Endothelial cell of umbilical vein (primary cell): ENCODE measurements around the gene ACER2. TPM values are rescaled to one million over a fixed set of nuclear protein-coding genes. Genes with fewer than 3 reads are reported as not detected.

ENCODE experiments used
- BruUV-seq: library from RNA; stranded (reverse); fragments of 400-500 nt; replicated peaks from 2 replicates; lab custom pipeline; 2021; lab: Mats Ljungman, UMichigan
- CTCF ChIA-PET: fragments of 300-600, 350-600 bp; sonication (Branson Sonifier 250); formaldehyde crosslinking; loops from one replicate; lab custom pipeline; 2021; ENCODE audit warnings: antibody characterized with exemption, inconsistent platforms; lab: Charles Lee
- POLR2A ChIA-PET: fragments of 300-600, 350-600 bp; sonication (Branson Sonifier 250); formaldehyde crosslinking; loops from one replicate; lab custom pipeline; 2021; ENCODE audit warnings: antibody characterized with exemption, inconsistent platforms; lab: Charles Lee
- DNase-seq: peaks from one replicate; pipeline ENCODE4 v3.0.0-alpha.2; 2011; ENCODE audit warnings: low read depth, low spot score
- FAIRE-seq: peaks from 2 replicates; lab custom pipeline; 2011; peaks lifted over from hg19 to GRCh38; lab: Jason Lieb, UNC
- H2AFZ ChIP-seq: 2 replicates; pipeline ENCODE4 v1.6.0; 2012; ENCODE audit warnings: low read depth, low read length, control low read depth, inconsistent platforms
- H3K27ac ChIP-seq: 2 replicates; pipeline ENCODE4 v1.5.1; 2011; ENCODE audit warnings: low read depth, mild to moderate bottlenecking, control low read depth, low read length, moderate library complexity; ENCODE audit not compliant: insufficient read depth
- H3K27me3 ChIP-seq, 2 experiments: 2 replicates each; pipeline versions ENCODE4 v1.6.0 to v1.6.1; 2011; ENCODE audit warnings: low read length in 2 of 2, mixed read lengths in 1 of 2; ENCODE audit not compliant: control insufficient read depth in 2 of 2, insufficient read depth in 2 of 2
- H3K36me3 ChIP-seq, 2 experiments: 2 replicates in 1 of 2; 3 replicates in 1 of 2; pipeline ENCODE4 v1.5.1; 2011; ENCODE audit warnings: low read length in 2 of 2, mild to moderate bottlenecking in 1 of 2, moderate library complexity in 1 of 2; ENCODE audit not compliant: control insufficient read depth in 2 of 2, insufficient read depth in 2 of 2; ENCODE audit errors: extremely low read depth in 1 of 2
- H3K4me1 ChIP-seq: 3 replicates; pipeline ENCODE4 v1.5.1; 2011; ENCODE audit warnings: mild to moderate bottlenecking, low read length; ENCODE audit not compliant: control insufficient read depth, insufficient read depth; ENCODE audit errors: extremely low read depth
- H3K4me2 ChIP-seq: 2 replicates; pipeline ENCODE4 v1.6.1; 2011; ENCODE audit warnings: low read length, control low read depth, mixed read lengths; ENCODE audit not compliant: insufficient read depth
- H3K4me3 ChIP-seq, 3 experiments: fragments of 200-600 bp in 1 of 3; sonication (generic), shearing (Covaris generic) in 1 of 3; replicated peaks in 1 of 3; 2 replicates each; pipeline ENCODE4 v1.5.1; 2011 to 2016; ENCODE audit warnings: control low read depth in 3 of 3, low read length in 3 of 3, mild to moderate bottlenecking in 2 of 3, inconsistent platforms in 1 of 3, low read depth in 1 of 3, moderate library complexity in 1 of 3; ENCODE audit not compliant: insufficient read depth in 1 of 3
- H3K79me2 ChIP-seq: 2 replicates; pipeline ENCODE4 v1.6.0; 2012; ENCODE audit warnings: low read length, inconsistent platforms; ENCODE audit not compliant: control insufficient read depth, insufficient read depth
- H3K9ac ChIP-seq: replicated peaks from 2 replicates; pipeline ENCODE3; 2011; ENCODE audit warnings: low read length, control low read depth; ENCODE audit not compliant: insufficient read depth; ENCODE audit errors: extremely low read depth
- H3K9me1 ChIP-seq: replicated peaks from 3 replicates; pipeline ENCODE4 v1.6.0; 2011; ENCODE audit warnings: mild to moderate bottlenecking, low read length; ENCODE audit not compliant: control insufficient read depth, insufficient read depth; ENCODE audit errors: extremely low read depth
- H3K9me3 ChIP-seq: replicated peaks from 2 replicates; pipeline ENCODE4 v1.5.1; 2012; ENCODE audit warnings: low read length, inconsistent platforms; ENCODE audit not compliant: control insufficient read depth, insufficient read depth
- H4K20me1 ChIP-seq: replicated peaks from 2 replicates; pipeline ENCODE3; 2011; ENCODE audit warnings: mild to moderate bottlenecking, low read length; ENCODE audit not compliant: control insufficient read depth, insufficient read depth; ENCODE audit errors: extremely low read depth
- CTCF ChIP-seq, 2 donors: IDR thresholded peaks; 1 replicate in 1 of 2; 2 replicates in 1 of 2; pipeline ENCODE4 v1.5.1; 2011; ENCODE audit warnings: low read length in 2 of 2, mild to moderate bottlenecking in 2 of 2, moderate library complexity in 2 of 2, control low read depth in 1 of 2, inconsistent platforms in 1 of 2, low read depth in 1 of 2; ENCODE audit not compliant: insufficient read depth in 1 of 2; ENCODE audit errors: extremely low read depth in 1 of 2
- EZH2 ChIP-seq: IDR thresholded peaks from 2 replicates; pipeline ENCODE4 v1.6.1; 2012; ENCODE audit warnings: borderline replicate concordance, low read depth, mild to moderate bottlenecking, moderate library complexity, low read length, inconsistent platforms; ENCODE audit not compliant: severe bottlenecking
- FOS ChIP-seq: IDR thresholded peaks from 2 replicates; pipeline ENCODE4 v1.6.1; 2011; ENCODE audit warnings: mild to moderate bottlenecking, low read length, moderate library complexity, borderline replicate concordance; ENCODE audit not compliant: insufficient read depth
- GATA2 ChIP-seq: IDR thresholded peaks from 2 replicates; pipeline ENCODE4 v1.7.0; 2011; ENCODE audit warnings: low read depth, mild to moderate bottlenecking, moderate library complexity, mixed read lengths, low read length; ENCODE audit not compliant: insufficient read length, insufficient read depth
- MAX ChIP-seq: IDR thresholded peaks from 2 replicates; pipeline ENCODE4 v1.6.1; 2011; ENCODE audit not compliant: insufficient read depth, insufficient read length
- MYC ChIP-seq: IDR thresholded peaks from one replicate; pipeline ENCODE4 v1.6.1; 2011; ENCODE audit warnings: mild to moderate bottlenecking, low read depth, low read length
- POLR2A ChIP-seq: IDR thresholded peaks from 2 replicates; pipeline ENCODE4 v1.6.1; 2012; ENCODE audit warnings: low read depth, mild to moderate bottlenecking, control low read depth, low read length
- POLR2AphosphoS5 ChIP-seq: IDR thresholded peaks from 2 replicates; pipeline ENCODE4 v1.6.1; 2012; ENCODE audit warnings: low read depth, mild to moderate bottlenecking, control low read depth, low read length, moderate library complexity; ENCODE audit not compliant: insufficient read depth
- dilution Hi-C: fragments of 300-500 bp; cut with MboI; formaldehyde crosslinking; loops from one replicate; pipeline ENCODE4 v1.15.0; 2019; ENCODE audit warnings: low sequenced_read_pairs; ENCODE audit not compliant: extremely low pct_ligation_motif_present
- intact Hi-C: fragments of 100-400 bp; cut with micrococcal nuclease; formaldehyde crosslinking; loops from one replicate; pipeline ENCODE4 v1.10.0; 2022
- polyA plus RNA-seq, 4 experiments: library from polyadenylated mRNA; depleted of rRNA in 3 of 4; stranded (reverse) in 3 of 4; unstranded in 1 of 4; fragments of >200 nt; gene quantifications; 2 replicates each; pipeline versions ENCODE4 v1.2.1 to v1.2.3, GENCODE V29; 2011 to 2012; ENCODE audit warnings: missing spikeins in 1 of 4
- total RNA-seq: library from RNA; stranded (reverse); gene quantifications from 2 replicates; pipeline ENCODE4 v1.2.3, GENCODE V29; 2021

ACER2 gene
- total and polyA plus RNA-seq, 2 donors (not counting 3 experiments of a cell fraction or from before 2014, with no cell fraction given), result 5.2 to 7.3 TPM

- dilution Hi-C loops, result no loop called here
- Histone ChIP-seq H3K4me2 (no peak overlapping the region), H3K27me3 (no peaks in the 10 kb centered on the region), H3K79me2 (no peaks in the 10 kb centered on the region), H3K27ac (no peak overlapping the region), H3K9me1 (no peaks in the 10 kb centered on the region), H3K36me3 (no peaks in the 10 kb centered on the region), H3K9me3 (no peaks in the 10 kb centered on the region), H3K4me3 (no peak overlapping the region), H3K9ac (no peak overlapping the region), H2AFZ (no peak overlapping the region), H3K4me1 (peaks cover 14% of the 10 kb centered on the region), H4K20me1 (no peaks in the 10 kb centered on the region)
- CTCF ChIA-PET, result interaction anchor here (1.3 kb wide), 1 partner anchor 60 kb away, joined by 4 read pairs; no protein-coding TSS in a partner anchor
- intact Hi-C loops, result loop anchor here (5.0 kb wide), 1 partner anchor 913 kb away; no protein-coding TSS in a partner anchor
- no TSS peak for BruUV-seq
- FAIRE-seq (no peak), DNase-seq (no peak)
- POLR2A ChIA-PET, result no interaction called here
- no peak for TF ChIP-seq GATA2
- no peak for TF ChIP-seq POLR2AphosphoS5
- no peak for TF ChIP-seq MYC
- no peak for TF ChIP-seq CTCF (IDR thresholded peaks at IDR 0.05; ENCODE audit: extremely low read depth in 1 of 2, insufficient read depth in 1 of 2, low read depth in 1 of 2, low read length in 2 of 2)
- no peak for TF ChIP-seq EZH2
- no peak for TF ChIP-seq POLR2A
- TF ChIP-seq FOS, result no peak
- TF ChIP-seq MAX, result no peak
Observed at GRCh38 chr9:19405771-19406170, 3.0 kb upstream of the ACER2 start.
